NCI-H2227 (cell line): ENCODE measurements around the gene PIAS4.

ENCODE experiments used
- DNase-seq: peaks from one replicate; lab custom pipeline; 2025; ENCODE audit not compliant: unreplicated experiment; lab: John Stamatoyannopoulos, UW

The PIAS4 gene

GRCh38 chr19:4069331-4069959 lies 61.9 kb downstream of the PIAS4 start:
- DNase-seq = no peak

- no peak for DNase-seq
Measured at GRCh38 chr19:4071610-4072009, 64.1 kb downstream of the PIAS4 start.

GRCh38 chr19:4075373-4075772 lies 67.8 kb downstream of the PIAS4 start:
- no peak for DNase-seq

GRCh38 chr19:4077007-4077374 lies 69.5 kb downstream of the PIAS4 start:
- DNase-seq = no peak

- peak; percentile 55 for DNase-seq
Measured at GRCh38 chr19:4077800-4078684, 70.5 kb downstream of the PIAS4 start.

- DNase-seq = no peak
Measured at GRCh38 chr19:4080473-4080872, 72.9 kb downstream of the PIAS4 start.

- DNase-seq = no peak
Measured at GRCh38 chr19:4081441-4082129, 74.0 kb downstream of the PIAS4 start.

GRCh38 chr19:4082172-4082571 lies 74.6 kb downstream of the PIAS4 start:
- no peak for DNase-seq

GRCh38 chr19:4083677-4084546 lies 76.4 kb downstream of the PIAS4 start:
- DNase-seq = no peak

GRCh38 chr19:4084547-4084877 lies 77.0 kb downstream of the PIAS4 start:
- DNase-seq = no peak

- DNase-seq = no peak
Measured at GRCh38 chr19:4086411-4086867, 78.9 kb downstream of the PIAS4 start.

- no peak for DNase-seq
Measured at GRCh38 chr19:4087787-4088679, 80.5 kb downstream of the PIAS4 start.

- no peak for DNase-seq
Measured at GRCh38 chr19:4088975-4089374, 81.4 kb downstream of the PIAS4 start.
